Psoas muscle (tissue), 8 donors: Measurements from ENCODE around the gene SERPINA4. TPM values are rescaled to one million over a fixed set of nuclear protein-coding genes. Genes with fewer than 3 reads are reported as not detected.
A peak's percentile ranks its signal among the peaks of the same experiment; 100 is the strongest.

Source experiments
- ATAC-seq, 4 donors: fragments of 200-7000 bp; cut with Tn5 transposase; one replicate each; pipeline ENCODE4 v1.9.1; 2020; ENCODE audit warnings: moderate library complexity in 3 of 4, mild to moderate bottlenecking in 2 of 4
- DNase-seq, 2 donors: peaks; one replicate each; pipeline ENCODE4 v3.0.0-alpha.2; 2020
- H3K27ac ChIP-seq: fragments of 200-600 bp; one replicate; pipeline ENCODE4 v1.8.0; 2022
- H3K27me3 ChIP-seq, 3 donors: fragments of 200-600 bp in 1 of 3; one replicate each; pipeline versions ENCODE4 v1.6.1 to v1.8.0; 2013 to 2022; ENCODE audit warnings: low read length in 2 of 3, mild to moderate bottlenecking in 2 of 3, moderate library complexity in 1 of 3; ENCODE audit not compliant: insufficient read depth in 3 of 3
- H3K36me3 ChIP-seq, 2 donors: fragments of 200-600 bp in 1 of 2; one replicate each; pipeline versions ENCODE4 v1.6.1 to v1.8.0; 2013 to 2022; ENCODE audit warnings: low read depth in 1 of 2, mild to moderate bottlenecking in 1 of 2, moderate library complexity in 1 of 2; ENCODE audit not compliant: insufficient read depth in 1 of 2
- H3K4me1 ChIP-seq: fragments of 200-600 bp; one replicate; pipeline ENCODE4 v1.8.0; 2022
- H3K4me3 ChIP-seq: fragments of 200-600 bp; one replicate; pipeline ENCODE4 v1.8.0; 2022; ENCODE audit warnings: mild to moderate bottlenecking
- H3K9me3 ChIP-seq: fragments of 200-600 bp; one replicate; pipeline ENCODE4 v1.8.0; 2022
- CTCF ChIP-seq: fragments of 200-600 bp; IDR thresholded peaks from one replicate; pipeline ENCODE4 v1.8.0; 2022; ENCODE audit warnings: antibody characterized with exemption
- WGBS, 3 donors: extraction: QIAGEN DNeasy Blood & Tissue Kit; methylation state at CpG; one replicate each; pipeline versions ENCODE4 v1.1.6 to v1.1.7; 2013; 5-methylcytosine and 5-hydroxymethylcytosine counted together
- intact Hi-C, 2 donors: fragments of 100-400 bp; cut with DNase I; formaldehyde crosslinking; loops; one replicate each; pipeline versions ENCODE4 v1.11.0 to v1.14.2; 2022
- polyA plus RNA-seq, 3 donors: library from polyadenylated mRNA; stranded (reverse); fragments of 200-250 nt; gene quantifications; one replicate each; pipeline ENCODE4 v1.2.3, GENCODE V29; 2013
- total RNA-seq, 4 donors: library from RNA; stranded (reverse); fragmentation: NEBNext Ultra II Directional in 2 of 4; extraction: Animal tissue kit (Norgen Biotek cat#: 25700) in 2 of 4; gene quantifications; one replicate each; pipeline versions ENCODE4 v1.2.1 to v1.2.4, GENCODE V29; 2021 to 2023
- donor health status: healthy with polysubstance abuse.
- donor health status: DM: no; HTN: no; CAD: no; lungs with moderate emphysema.
- donor health status: Bipolar disorder and iron deficiency.
- donor health status: healthy.
- donor health status: DM: yes; HTN: yes; CAD: no.
- donor health status: DM: no; HTN: no; CAD: no.
- donor health status: DM: no; HTN: no; CAD: no.
- donor health status: DM: yes; HTN: yes; CAD: no.

SERPINA4 gene
- total and polyA plus RNA-seq, 7 donors: not detected

- no peak for DNase-seq
- ATAC-seq: no peak
- Histone ChIP-seq H3K9me3 (no peaks in the 10 kb centered on the region), H3K27me3 (peaks cover 0 to 3% (median 0%) of the 10 kb centered on the region in 3 donors), H3K4me1 (no peaks in the 10 kb centered on the region), H3K36me3 (no peaks in the 10 kb centered on the region), H3K27ac (no peak overlapping the region), H3K4me3 (no peak overlapping the region)
- WGBS, 3 donors: 64 to 66% (median 66%) methylated on average over 10 of the region's 10 CpGs
- intact Hi-C loops: no loop called here
- no peak for TF ChIP-seq CTCF
Measured at GRCh38 chr14:94517248-94517640, 44.0 kb upstream of the SERPINA4 start.

- intact Hi-C loops: no loop called here
- H3K36me3 ChIP-seq: no peaks in the 10 kb centered on the region
- DNase-seq: no peak
- H3K9me3 ChIP-seq: no peaks in the 10 kb centered on the region
- no peak overlapping the region for H3K4me3 ChIP-seq
- TF ChIP-seq CTCF: no peak
- peaks cover 0 to 3% (median 0%) of the 10 kb centered on the region in 3 donors for H3K27me3 ChIP-seq
- H3K27ac ChIP-seq: no peak overlapping the region
- no peaks in the 10 kb centered on the region for H3K4me1 ChIP-seq
- ATAC-seq: peak in 1 of 4 donors; percentile 19
- 29 to 32% (median 31%) methylated on average over 7 of the region's 7 CpGs for WGBS, 3 donors
Measured at GRCh38 chr14:94517641-94518257, 43.5 kb upstream of the SERPINA4 start.

- no peak for DNase-seq
- no peak overlapping the region for H3K27ac ChIP-seq
- WGBS, 3 donors: 45 to 58% (median 48%) methylated on average over 5 of the region's 5 CpGs
- no peak for TF ChIP-seq CTCF
- no peak for ATAC-seq
- no peaks in the 10 kb centered on the region for H3K36me3 ChIP-seq
- no peaks in the 10 kb centered on the region for H3K4me1 ChIP-seq
- intact Hi-C loops: no loop called here
- no peaks in the 10 kb centered on the region for H3K9me3 ChIP-seq
- H3K27me3 ChIP-seq: peaks cover 0 to 3% (median 2%) of the 10 kb centered on the region in 3 donors
- H3K4me3 ChIP-seq: no peak overlapping the region
Measured at GRCh38 chr14:94521375-94522114, 39.7 kb upstream of the SERPINA4 start.

- 83 to 84% (median 83%) methylated on average over 7 of the region's 7 CpGs for WGBS, 3 donors
- no peaks in the 10 kb centered on the region for H3K9me3 ChIP-seq
- no peaks in the 10 kb centered on the region for H3K4me1 ChIP-seq
- intact Hi-C loops: no loop called here
- H3K36me3 ChIP-seq: no peaks in the 10 kb centered on the region
- no peak overlapping the region for H3K4me3 ChIP-seq
- H3K27ac ChIP-seq: no peak overlapping the region
- ATAC-seq (no peak), DNase-seq (no peak)
- H3K27me3 ChIP-seq: peaks cover 0 to 3% (median 2%) of the 10 kb centered on the region in 3 donors
- no peak for TF ChIP-seq CTCF
Measured at GRCh38 chr14:94522115-94522724, 39.0 kb upstream of the SERPINA4 start.
